Activated CD4-positive, alpha-beta T cell treated with anti-CD3 and anti-CD28 coated beads for 36 hours (primary cell): Measurements from ENCODE around the gene FBXO46. TPM values are rescaled to one million over a fixed set of nuclear protein-coding genes. Genes with fewer than 3 reads are reported as not detected.

Experiments used
- ATAC-seq: fragments of 200-7000 bp; cut with Tn5 transposase; one replicate; pipeline ENCODE4 v1.10.0; 2021; ENCODE audit warnings: mild to moderate bottlenecking, moderate library complexity
- CTCF ChIA-PET: fragments of 350-600 bp; sonication (Branson Sonifier 250); formaldehyde crosslinking; loops from one replicate; lab custom pipeline; 2021; ENCODE audit warnings: antibody characterized with exemption; lab: Charles Lee
- POLR2A ChIA-PET: fragments of 350-600 bp; sonication (Branson Sonifier 250); formaldehyde crosslinking; loops from one replicate; lab custom pipeline; 2021; ENCODE audit warnings: antibody characterized with exemption, inconsistent platforms; lab: Charles Lee
- DNase-seq: peaks from one replicate; pipeline ENCODE4 v3.0.0-alpha.2; 2020
- H3K27ac Mint-ChIP-seq: one replicate; pipeline ENCODE4 v1.8.0; 2021; ENCODE audit warnings: mixed read lengths
- H3K27me3 Mint-ChIP-seq: one replicate; pipeline ENCODE4 v1.8.0; 2021; ENCODE audit warnings: mixed read lengths
- H3K36me3 Mint-ChIP-seq: one replicate; pipeline ENCODE4 v1.8.0; 2021; ENCODE audit warnings: low read depth, mixed read lengths
- H3K4me1 Mint-ChIP-seq: one replicate; pipeline ENCODE4 v1.8.0; 2021; ENCODE audit warnings: mixed read lengths
- H3K4me3 Mint-ChIP-seq: one replicate; pipeline ENCODE4 v1.8.0; 2021; ENCODE audit warnings: mild to moderate bottlenecking, moderate library complexity, mixed read lengths
- H3K9me3 Mint-ChIP-seq: one replicate; pipeline ENCODE4 v1.8.0; 2021; ENCODE audit warnings: low read depth, mixed read lengths
- intact Hi-C, 2 experiments: fragments of 100-400 bp; cut with DNase I in 1 of 2; cut with micrococcal nuclease in 1 of 2; formaldehyde crosslinking; loops; one replicate each; pipeline versions ENCODE4 v1.14.2 to v1.15.1; 2022 to 2024; cut with DNase I, micrococcal nuclease
- total RNA-seq, 2 experiments: library from RNA; stranded (reverse); gene quantifications; one replicate each; pipeline ENCODE4 v1.2.3, GENCODE V29; 2021

Gene FBXO46
- total RNA-seq, 2 experiments from 2014 or later = 32.3 to 43.3 TPM

- ATAC-seq = no peak
- intact Hi-C loops = loop anchor here in 1 of 2 experiments (2.0 kb wide), 1 partner anchor 13 kb away; no protein-coding TSS in a partner anchor
- peaks cover 18% of the 10 kb centered on the region for H3K36me3 Mint-ChIP-seq
These were observed 18.6 kb downstream of the FBXO46 start for GRCh38 chr19:45711851-45712698.

DNA sequence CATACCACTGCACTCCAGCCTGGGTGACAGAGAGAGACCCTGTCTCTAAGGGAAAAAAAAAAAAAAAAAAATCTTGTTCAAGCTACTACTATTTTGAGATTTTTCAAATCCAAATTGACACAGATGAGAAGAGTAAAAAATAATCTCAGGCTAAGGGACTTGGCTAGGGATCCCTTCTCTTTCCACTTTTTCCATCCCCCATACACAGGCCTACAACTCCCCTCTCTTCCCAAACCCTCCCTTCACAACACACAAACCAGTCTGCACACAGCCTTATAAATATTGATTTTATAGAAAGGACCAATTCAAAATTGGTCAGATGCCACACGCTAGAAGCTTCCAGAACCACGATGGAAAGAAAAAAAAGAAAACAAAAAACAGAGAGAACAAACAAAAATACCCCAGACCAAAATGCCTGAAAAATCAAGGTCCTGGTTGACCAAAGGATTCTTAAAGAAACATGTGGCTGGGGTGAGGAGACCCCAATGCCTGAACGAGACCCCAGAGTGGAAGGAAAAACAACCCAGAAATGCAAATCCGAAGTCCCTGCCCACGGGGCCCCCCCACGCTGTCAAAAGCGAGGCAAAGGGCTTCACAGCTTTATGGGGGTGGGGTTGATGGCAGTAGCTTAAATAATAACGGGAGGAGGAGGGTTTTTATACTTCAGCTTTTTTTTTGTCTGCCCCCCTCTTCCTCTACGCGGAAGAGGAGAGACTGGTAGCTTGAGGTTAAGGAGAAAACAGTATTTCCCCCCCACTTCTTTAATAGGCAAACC, 20.2 kb downstream of the FBXO46 start:
- intact Hi-C loops = no loop called here
- POLR2A ChIA-PET = interaction anchor here (0.6 kb wide), 1 partner anchor 108 kb away, joined by 3 read pairs; no protein-coding TSS in a partner anchor

More at GRCh38 chr19:45711851-45712698, 18.6 kb downstream of the FBXO46 start:
- H3K27me3 Mint-ChIP-seq = no peaks in the 10 kb centered on the region
- DNase-seq = no peak
- H3K4me1 Mint-ChIP-seq = peaks cover 27% of the 10 kb centered on the region
- no peaks in the 10 kb centered on the region for H3K9me3 Mint-ChIP-seq
- CTCF ChIA-PET = no interaction called here
- H3K4me3 Mint-ChIP-seq = no peak overlapping the region
- no peak overlapping the region for H3K27ac Mint-ChIP-seq
- POLR2A ChIA-PET = interaction anchor here (0.6 kb wide), 1 partner anchor 11 kb away, joined by 4 read pairs; no protein-coding TSS in a partner anchor

DNA sequence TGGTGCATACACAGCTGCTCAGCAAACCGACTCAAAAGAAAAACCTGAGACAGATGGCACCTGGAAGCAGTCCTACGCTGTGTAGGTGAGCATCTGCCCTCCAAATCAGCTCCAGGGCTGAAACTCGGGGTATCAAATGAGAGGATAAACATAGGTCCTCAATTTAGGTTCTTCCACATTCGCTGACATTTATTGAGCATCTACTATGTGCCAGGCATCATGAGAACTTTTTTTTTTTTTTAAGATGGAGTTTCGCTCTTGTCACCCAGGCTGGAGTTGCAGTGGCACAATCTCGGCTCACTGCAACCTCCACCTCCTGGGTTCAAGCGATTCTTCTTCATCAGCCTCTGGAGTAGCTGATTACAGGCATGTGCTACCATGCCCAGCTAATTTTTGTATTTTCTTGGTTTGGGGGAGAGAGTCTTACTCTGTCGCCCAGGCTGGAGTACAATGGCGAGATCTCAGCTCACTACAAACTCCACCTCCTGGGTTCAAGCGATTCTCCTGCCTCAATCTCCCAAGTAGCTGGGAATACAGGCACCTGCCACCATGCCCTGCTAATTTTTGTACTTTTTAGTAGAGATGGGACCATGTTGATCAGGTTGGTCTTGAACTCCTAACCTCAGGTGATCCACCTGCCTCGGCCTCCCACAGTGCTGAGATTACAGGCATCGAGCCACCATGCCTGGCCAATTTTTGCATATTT, 24.8 kb downstream of the FBXO46 start:
- H3K27ac Mint-ChIP-seq = no peak overlapping the region
- H3K36me3 Mint-ChIP-seq = peaks cover 27% of the 10 kb centered on the region
- DNase-seq (no peak), ATAC-seq (no peak)
- peaks cover 3% of the 10 kb centered on the region for H3K4me1 Mint-ChIP-seq
- CTCF ChIA-PET = interaction anchor here (0.6 to 1.9 kb wide), 2 partner anchors 11 to 13 kb away, joined by 3 to 16 read pairs; partner anchors contain the start of gene QPCTL
- H3K9me3 Mint-ChIP-seq = no peaks in the 10 kb centered on the region
- H3K27me3 Mint-ChIP-seq = no peaks in the 10 kb centered on the region
- POLR2A ChIA-PET = interaction anchor here (0.9 kb wide), 1 partner anchor 60 kb away, joined by 14 read pairs; no protein-coding TSS in a partner anchor
- intact Hi-C loops = no loop called here
- no peak overlapping the region for H3K4me3 Mint-ChIP-seq

More for the DNA sequence above, 20.2 kb downstream of the FBXO46 start:
- H3K4me1 Mint-ChIP-seq = peaks cover 17% of the 10 kb centered on the region
- H3K36me3 Mint-ChIP-seq = peaks cover 17% of the 10 kb centered on the region
- no peak overlapping the region for H3K4me3 Mint-ChIP-seq
- H3K27me3 Mint-ChIP-seq = no peaks in the 10 kb centered on the region
- ATAC-seq = no peak
- CTCF ChIA-PET = interaction anchor here (0.6 to 1.6 kb wide), 7 partner anchors 18 to 1040 kb away, joined by 3 to 7 read pairs (median 3); partner anchors contain the start of genes FBXO46, QPCTL and SNRPD2
- no peak overlapping the region for H3K27ac Mint-ChIP-seq
- no peak for DNase-seq
- no peaks in the 10 kb centered on the region for H3K9me3 Mint-ChIP-seq

- no peak overlapping the region for H3K4me3 Mint-ChIP-seq
- no peak overlapping the region for H3K27ac Mint-ChIP-seq
- ChIA-PET POLR2A (interaction anchor here (0.9 kb wide), 1 partner anchor 59 kb away, joined by 14 read pairs; no protein-coding TSS in a partner anchor), CTCF (interaction anchor here (0.6 to 1.9 kb wide), 2 partner anchors 12 kb away, joined by 3 to 16 read pairs; partner anchors contain the start of gene QPCTL)
- H3K4me1 Mint-ChIP-seq = no peaks in the 10 kb centered on the region
- H3K9me3 Mint-ChIP-seq = no peaks in the 10 kb centered on the region
- intact Hi-C loops = no loop called here
- peaks cover 22% of the 10 kb centered on the region for H3K36me3 Mint-ChIP-seq
- ATAC-seq = no peak
- H3K27me3 Mint-ChIP-seq = no peaks in the 10 kb centered on the region
- DNase-seq = no peak
These were observed 25.6 kb downstream of the FBXO46 start for GRCh38 chr19:45705115-45705514.

- POLR2A ChIA-PET = no interaction called here
- no peak for ATAC-seq
- Mint-ChIP-seq H3K4me1 (peaks cover 9% of the 10 kb centered on the region), H3K9me3 (no peaks in the 10 kb centered on the region), H3K4me3 (no peak overlapping the region), H3K36me3 (peaks cover 28% of the 10 kb centered on the region), H3K27ac (no peak overlapping the region), H3K27me3 (no peaks in the 10 kb centered on the region)
- CTCF ChIA-PET = interaction anchor here (0.8 kb wide), 1 partner anchor 29 kb away, joined by 3 read pairs; the partner anchor contains the start of gene FBXO46
- no peak for DNase-seq
- intact Hi-C loops = no loop called here
These were observed 29.0 kb downstream of the FBXO46 start for GRCh38 chr19:45701676-45702075.

- CTCF ChIA-PET = interaction anchor here (0.6 to 4.3 kb wide), 39 partner anchors 10 to 891 kb away, joined by 3 to 75 read pairs (median 4); partner anchors contain the start of genes FBXO46, NKPD1, OPA3 and SIX5
- Mint-ChIP-seq H3K9me3 (no peaks in the 10 kb centered on the region), H3K36me3 (peaks cover 56% of the 10 kb centered on the region), H3K4me3 (peak overlapping the region; percentile 89), H3K4me1 (peaks cover 28% of the 10 kb centered on the region), H3K27me3 (no peaks in the 10 kb centered on the region), H3K27ac (peak overlapping the region; percentile 97)
- intact Hi-C loops = loop anchor here (1.0 to 5.0 kb wide), 7 partner anchors 38 to 1354 kb away; partner anchors contain the start of genes CLPTM1 (in 1 of the 2), FBXO46 (in 1 of the 2), PPP1R37 (in 1 of the 2) and TMEM160 (in 1 of the 2)
- DNase-seq = peak; percentile 90
- POLR2A ChIA-PET = interaction anchor here (0.5 to 2.0 kb wide), 9 partner anchors 7 to 254 kb away, joined by 3 to 25 read pairs (median 3); partner anchors contain the start of genes FOSB and SIX5
- ATAC-seq = no peak
These were observed 37.4 kb downstream of the FBXO46 start for GRCh38 chr19:45693106-45693788.

DNA sequence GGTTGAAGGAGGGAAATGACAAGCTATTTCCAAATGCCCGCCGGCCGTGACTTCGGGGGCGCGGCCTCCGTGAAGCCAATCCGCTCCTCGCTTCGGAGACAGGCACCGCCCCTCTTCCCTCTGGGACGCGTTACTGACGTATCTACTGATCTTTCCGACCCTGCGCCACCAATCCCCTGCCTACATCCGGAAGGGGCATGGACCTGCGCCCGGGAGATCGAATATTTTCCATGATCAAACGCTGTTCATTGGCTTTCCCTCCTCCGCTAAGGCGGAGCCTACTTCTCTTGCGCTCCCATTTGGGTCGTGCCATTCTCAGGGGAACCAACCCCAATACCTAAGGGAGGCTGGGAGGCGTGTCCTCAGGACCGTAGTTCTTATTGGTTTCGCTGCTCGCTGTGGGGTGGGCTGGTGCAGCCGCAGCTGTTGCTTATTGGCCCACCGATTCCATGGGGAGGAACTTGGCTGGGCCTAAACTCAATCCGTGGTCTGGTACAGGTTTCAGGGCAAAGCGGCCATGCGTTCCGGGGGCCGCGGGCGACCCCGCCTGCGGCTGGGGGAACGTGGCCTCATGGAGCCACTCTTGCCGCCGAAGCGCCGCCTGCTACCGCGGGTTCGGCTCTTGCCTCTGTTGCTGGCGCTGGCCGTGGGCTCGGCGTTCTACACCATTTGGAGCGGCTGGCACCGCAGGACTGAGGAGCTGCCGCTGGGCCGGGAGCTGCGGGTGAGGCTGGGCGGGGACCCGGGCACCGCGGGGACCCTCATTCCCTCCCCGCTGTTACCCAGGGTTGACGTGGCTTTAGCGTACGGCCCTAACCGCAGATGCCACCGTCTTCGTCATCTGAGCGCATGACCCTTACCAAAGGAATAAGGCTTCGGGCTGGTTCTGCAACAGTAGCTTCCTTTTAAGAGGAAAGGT, 38.2 kb downstream of the FBXO46 start, which contains the start of gene QPCTL:
Gene QPCTL, plus strand, starts transcription at position 480 of the 919 bp plus-strand sequence. Its CDS starts 38 bp downstream, at position 518.
- H3K4me3 Mint-ChIP-seq = peak within 1 kb of the TSS; percentile 89
- peaks cover 54% of the 10 kb centered on the region for H3K36me3 Mint-ChIP-seq
- H3K9me3 Mint-ChIP-seq = no peaks in the 10 kb centered on the region
- ATAC-seq (peak; percentile 92), DNase-seq (peak; percentile 99)
- no peaks in the 10 kb centered on the region for H3K27me3 Mint-ChIP-seq
- peaks cover 21% of the 10 kb centered on the region for H3K4me1 Mint-ChIP-seq
- CTCF ChIA-PET = interaction anchor here (0.6 to 4.3 kb wide), 36 partner anchors 9 to 1821 kb away, joined by 3 to 75 read pairs (median 4); partner anchors contain the start of genes FBXO46, NKPD1, OPA3 and SIX5
- POLR2A ChIA-PET = interaction anchor here (0.5 to 2.0 kb wide), 17 partner anchors 8 to 715 kb away, joined by 3 to 25 read pairs (median 3); partner anchors contain the start of genes EML2, FOSB and SIX5
- H3K27ac Mint-ChIP-seq = peak within 1 kb of the TSS; percentile 97
- intact Hi-C loops = loop anchor here (1.0 to 5.0 kb wide), 27 partner anchors 15 to 1355 kb away; partner anchors contain the start of genes FBXO46 (in 2 of the 2), OPA3 (in 2 of the 2), CCDC61 (in 1 of the 2) and CLPTM1 (in 1 of the 2)

- intact Hi-C loops = loop anchor here (1.0 to 5.0 kb wide), 26 partner anchors 14 to 1356 kb away; partner anchors contain the start of genes FBXO46 (in 2 of the 2), OPA3 (in 2 of the 2), CCDC61 (in 1 of the 2) and CLPTM1 (in 1 of the 2)
- DNase-seq = peak; percentile 95
- H3K27ac Mint-ChIP-seq = peak within 1 kb of the TSS; percentile 97
- H3K9me3 Mint-ChIP-seq = no peaks in the 10 kb centered on the region
- ATAC-seq = peak; percentile 60
- peak within 1 kb of the TSS; percentile 89 for H3K4me3 Mint-ChIP-seq
- H3K36me3 Mint-ChIP-seq = peaks cover 57% of the 10 kb centered on the region
- POLR2A ChIA-PET = interaction anchor here (0.6 to 2.0 kb wide), 13 partner anchors 15 to 714 kb away, joined by 3 to 25 read pairs (median 3); partner anchors contain the start of genes EML2, FOSB and SIX5
- CTCF ChIA-PET = interaction anchor here (0.7 to 4.3 kb wide), 25 partner anchors 8 to 1822 kb away, joined by 3 to 75 read pairs (median 6); partner anchors contain the start of gene OPA3
- H3K27me3 Mint-ChIP-seq = no peaks in the 10 kb centered on the region
- peaks cover 21% of the 10 kb centered on the region for H3K4me1 Mint-ChIP-seq
These were observed 39.0 kb downstream of the FBXO46 start, which contains the start of gene SNRPD2 for GRCh38 chr19:45691516-45692186. SNRPD2 (minus strand) TSS chr19:45691953; CDS start chr19:45691888, 65 bp downstream.
